MM.1S (cell line): ENCODE results near the gene WIF1.

ENCODE experiments used
- CTCF ChIP-seq: fragments of 300-600 bp; sonication (generic); IDR thresholded peaks from 2 replicates; pipeline ENCODE4 v1.5.1; 2016; ENCODE audit warnings: antibody characterized with exemption, low read length, mixed read lengths
- EZH2 ChIP-seq: fragments of 300-600 bp; sonication (generic); optimal IDR thresholded peaks from 2 replicates; pipeline ENCODE3; 2017; ENCODE audit warnings: low read depth, mild to moderate bottlenecking, antibody characterized with exemption, low read length, mixed read lengths

- TF ChIP-seq EZH2: no peak
- TF ChIP-seq CTCF: no peak
Measured at GRCh38 chr12:65022421-65022820, 98.7 kb downstream of the WIF1 start.
